EH (cell line): ENCODE data around the gene PUS1.
"Not testable (repeated sequence)": the region's sequence is repeated elsewhere in the genome, so short reads cannot be mapped to it uniquely, and the experiment has no call there.

Source experiments
- DNase-seq: peaks from one replicate; pipeline ENCODE4 v3.0.0-alpha.2; 2015; ENCODE audit warnings: low read depth

PUS1 gene

GRCh38 chr12:131960590-131961325 is 31.7 kb downstream of the PUS1 start:
- not testable (repeated sequence) for DNase-seq

DNA sequence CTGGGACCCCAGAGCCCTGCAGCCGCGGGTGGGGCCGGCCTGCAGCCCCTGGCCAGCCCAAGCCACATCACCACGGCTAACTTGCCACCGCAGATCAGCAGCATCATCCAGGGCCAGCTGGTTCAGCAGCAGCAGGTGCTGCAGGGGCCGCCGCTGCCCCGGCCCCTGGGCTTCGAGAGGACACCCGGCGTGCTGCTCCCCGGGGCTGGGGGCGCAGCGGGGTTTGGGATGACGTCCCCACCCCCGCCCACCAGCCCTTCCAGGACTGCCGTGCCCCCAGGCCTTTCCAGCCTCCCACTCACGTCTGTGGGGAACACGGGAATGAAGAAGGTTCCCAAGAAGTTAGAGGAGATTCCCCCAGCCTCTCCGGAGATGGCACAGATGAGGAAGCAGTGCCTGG is 32.3 kb downstream of the PUS1 start:
- DNase-seq: not testable (repeated sequence)

- no peak for DNase-seq
These were observed 33.0 kb downstream of the PUS1 start for GRCh38 chr12:131962069-131962468.

DNA sequence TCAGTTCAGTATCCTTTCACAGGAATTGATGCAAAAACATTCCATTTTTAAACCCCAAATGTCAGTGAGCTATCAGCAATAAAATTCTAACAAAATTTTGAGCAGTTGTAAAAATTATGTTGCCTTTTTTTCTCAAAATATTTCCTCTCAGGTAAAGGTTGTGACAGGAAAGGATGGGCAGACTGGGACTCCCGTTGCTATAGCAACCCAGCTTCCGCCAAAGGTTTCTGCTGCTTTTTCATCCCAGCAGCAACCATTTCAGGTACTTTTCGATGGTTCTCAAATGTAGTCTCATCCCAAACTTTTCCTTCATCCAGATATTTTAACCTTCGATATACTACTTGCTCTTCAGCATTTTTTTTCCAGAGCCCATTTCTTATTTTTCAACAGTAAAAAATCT is 34.3 kb downstream of the PUS1 start:
- DNase-seq: no peak

GRCh38 chr12:131965073-131965472 is 36.0 kb downstream of the PUS1 start:
- peak; percentile 56 for DNase-seq

- no peak for DNase-seq
These were observed 42.1 kb downstream of the PUS1 start for GRCh38 chr12:131971226-131971625.

DNA sequence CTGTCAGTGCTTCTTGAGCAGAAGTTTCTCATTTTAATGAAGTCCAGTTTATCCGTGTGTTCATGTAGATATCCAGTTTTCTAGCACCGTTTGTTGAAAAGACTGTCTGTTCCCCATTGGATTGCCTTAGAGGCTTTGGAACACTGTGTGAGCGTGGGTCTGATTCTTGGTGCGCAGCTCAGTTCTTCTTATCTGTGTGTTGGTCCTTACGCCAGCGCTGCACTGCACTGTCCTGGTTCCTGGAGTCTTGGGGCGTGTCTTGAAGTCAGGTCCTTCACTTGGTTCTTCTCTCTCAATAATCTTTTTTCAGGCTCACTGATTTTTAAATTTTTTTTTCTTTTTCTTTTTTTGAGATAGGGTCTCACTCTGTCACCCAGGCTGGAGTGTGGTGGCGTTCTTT is 46.2 kb downstream of the PUS1 start:
- DNase-seq: no peak

DNA sequence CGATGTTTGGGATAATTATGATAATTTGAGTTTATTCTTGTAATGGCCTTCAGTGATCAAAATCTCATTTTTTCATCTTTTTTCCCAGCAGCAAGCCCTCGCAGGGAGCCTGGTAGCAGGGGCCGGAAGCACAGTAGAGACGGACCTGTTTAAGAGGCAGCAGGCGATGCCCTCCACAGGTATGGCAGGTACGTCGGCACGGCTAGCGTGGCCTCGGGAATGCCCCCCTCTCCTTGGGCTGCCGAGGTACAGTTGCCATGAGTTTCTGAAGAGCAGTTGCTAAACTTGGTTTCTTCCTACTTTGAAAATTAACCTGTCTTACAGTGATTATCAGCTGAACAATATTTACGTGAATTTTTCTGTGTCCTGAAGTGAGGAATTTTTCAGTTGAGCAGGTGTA is 50.5 kb downstream of the PUS1 start:
- no peak for DNase-seq

DNA sequence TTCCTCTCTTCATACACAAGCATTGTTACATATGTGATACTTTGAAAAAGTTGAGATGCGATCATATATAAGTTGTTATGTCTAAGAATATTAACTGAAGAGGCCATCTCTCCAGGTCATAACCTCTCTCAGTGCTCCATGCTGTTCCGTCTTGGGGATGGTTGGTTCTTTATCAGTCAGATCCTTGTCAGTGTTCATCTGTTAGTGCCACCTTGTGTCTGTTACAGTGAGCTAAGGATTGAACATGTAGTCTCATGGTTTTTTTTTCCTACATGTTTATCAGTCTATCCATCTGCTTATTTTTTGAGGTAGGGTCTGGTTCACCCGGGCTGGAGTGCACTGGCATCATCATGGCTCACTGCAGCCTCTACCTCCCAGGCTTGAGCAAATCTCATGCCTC is 51.2 kb downstream of the PUS1 start:
- peak; percentile 36 for DNase-seq

GRCh38 chr12:131981388-131981787 is 52.3 kb downstream of the PUS1 start:
- DNase-seq: no peak

- DNase-seq: no peak
These were observed 53.0 kb downstream of the PUS1 start for GRCh38 chr12:131982041-131982440.

- no peak for DNase-seq
These were observed 54.0 kb downstream of the PUS1 start for GRCh38 chr12:131983026-131983425.

- no peak for DNase-seq
These were observed 54.5 kb downstream of the PUS1 start for GRCh38 chr12:131983554-131983953.

- no peak for DNase-seq
These were observed 55.3 kb downstream of the PUS1 start for GRCh38 chr12:131984334-131984733.

- not testable (repeated sequence) for DNase-seq
These were observed 56.4 kb downstream of the PUS1 start for GRCh38 chr12:131985510-131985875.

DNA sequence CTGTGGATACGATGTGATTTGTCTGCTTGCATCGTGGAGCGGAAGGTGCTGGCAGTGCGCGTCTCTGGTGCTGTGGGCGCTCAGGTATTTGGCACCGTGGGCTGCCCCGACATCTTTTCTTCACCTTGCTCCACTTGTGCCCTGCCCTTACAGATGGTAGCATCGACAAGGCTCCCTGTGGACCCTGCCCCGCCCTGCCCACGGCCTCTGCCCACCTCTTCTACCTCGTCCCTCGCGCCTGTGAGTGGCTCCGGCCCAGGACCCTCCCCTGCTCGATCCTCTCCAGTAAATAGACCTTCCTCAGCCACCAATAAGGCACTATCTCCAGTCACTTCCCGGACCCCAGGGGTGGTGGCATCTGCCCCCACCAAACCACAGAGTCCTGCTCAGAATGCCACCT is 57.3 kb downstream of the PUS1 start:
- DNase-seq: no peak

DNA sequence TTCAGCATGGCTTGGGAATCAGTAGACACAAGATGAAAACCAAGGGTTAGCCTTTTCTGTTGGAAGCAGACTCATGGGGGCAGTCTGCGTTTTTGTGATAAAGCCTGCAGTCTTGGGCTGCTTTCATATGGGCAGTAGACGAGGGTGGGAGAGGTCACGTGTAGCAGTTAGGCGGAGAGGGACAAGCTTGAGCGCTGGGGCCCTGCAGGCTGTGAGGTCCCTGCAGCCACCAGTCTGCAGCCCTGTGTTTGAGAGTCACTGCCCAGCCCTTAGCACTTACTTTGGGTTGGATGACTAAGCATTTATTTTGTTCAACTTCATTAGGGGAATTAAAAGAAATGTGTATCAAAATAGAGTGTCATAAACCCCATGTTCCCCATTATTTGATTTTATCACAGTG is 57.8 kb downstream of the PUS1 start:
- DNase-seq: no peak

- DNase-seq: no peak
These were observed 58.5 kb downstream of the PUS1 start for GRCh38 chr12:131987552-131987951.

DNA sequence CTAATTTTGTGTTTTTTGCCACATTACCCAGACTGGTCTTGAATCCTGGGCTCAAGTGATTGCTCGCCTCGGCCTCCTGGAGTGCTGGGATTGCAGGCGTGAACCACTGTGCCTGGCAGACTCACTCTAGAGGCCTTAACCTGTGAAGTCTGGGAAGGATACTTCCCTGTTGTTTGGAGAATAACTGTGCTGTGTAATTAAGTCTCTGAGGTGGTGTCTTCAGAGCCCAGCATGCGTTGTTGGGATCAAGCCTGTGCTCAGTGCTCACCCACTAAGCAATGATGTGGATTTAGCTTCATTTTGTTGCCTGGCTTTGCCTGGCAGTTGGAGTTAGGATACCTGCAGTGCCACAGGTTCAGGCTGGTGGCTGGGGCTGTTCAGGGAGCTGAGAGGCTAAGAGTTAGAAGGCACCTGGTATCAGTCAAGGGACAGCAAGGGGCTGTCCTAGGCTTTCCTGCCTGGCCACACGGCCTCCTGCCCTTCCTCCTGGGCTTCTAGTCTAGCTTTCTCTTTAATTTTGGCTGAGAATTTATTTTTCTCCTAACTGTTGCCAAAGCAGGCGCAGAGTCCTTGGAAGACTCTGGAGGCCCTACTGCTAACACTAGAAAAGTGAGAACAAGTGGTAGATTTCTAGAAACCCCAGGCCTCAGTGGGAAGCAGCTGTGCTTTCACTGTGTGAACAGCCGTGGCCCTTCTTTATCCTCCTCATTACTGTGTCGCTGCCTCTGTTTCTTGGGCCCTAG is 59.1 kb downstream of the PUS1 start:
- no peak for DNase-seq

- DNase-seq: no peak
These were observed 59.9 kb downstream of the PUS1 start for GRCh38 chr12:131989021-131989420.

GRCh38 chr12:131990066-131990979 is 61.2 kb downstream of the PUS1 start:
- DNase-seq: no peak

GRCh38 chr12:131990980-131991305 is 61.9 kb downstream of the PUS1 start:
- DNase-seq: no peak
